ENCODE results near the gene TRAPPC2L.

Gene TRAPPC2L

DNA sequence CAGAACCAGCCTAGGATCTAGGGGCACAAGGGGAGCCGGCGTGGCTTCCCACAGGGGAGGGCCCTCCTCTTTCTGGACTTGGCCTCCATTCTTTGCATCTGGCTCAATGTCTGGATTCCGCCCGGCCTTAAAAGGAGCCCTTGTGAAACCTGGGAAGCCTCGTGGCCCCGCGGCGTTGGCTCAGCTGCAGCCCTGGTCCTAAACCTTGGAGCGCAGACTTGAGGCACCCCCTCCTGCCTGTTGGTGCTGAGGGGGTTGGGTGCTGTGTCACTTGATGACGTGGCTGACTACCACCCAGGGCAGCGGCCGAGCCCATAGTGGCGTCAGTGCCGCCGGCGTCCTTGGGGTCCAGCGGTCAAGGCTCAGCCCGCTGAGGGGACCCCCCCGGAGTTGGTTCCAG, 4.4 kb downstream of the TRAPPC2L start:
- no peak for DNase-seq (ENCODE audit: low read depth)

DNA sequence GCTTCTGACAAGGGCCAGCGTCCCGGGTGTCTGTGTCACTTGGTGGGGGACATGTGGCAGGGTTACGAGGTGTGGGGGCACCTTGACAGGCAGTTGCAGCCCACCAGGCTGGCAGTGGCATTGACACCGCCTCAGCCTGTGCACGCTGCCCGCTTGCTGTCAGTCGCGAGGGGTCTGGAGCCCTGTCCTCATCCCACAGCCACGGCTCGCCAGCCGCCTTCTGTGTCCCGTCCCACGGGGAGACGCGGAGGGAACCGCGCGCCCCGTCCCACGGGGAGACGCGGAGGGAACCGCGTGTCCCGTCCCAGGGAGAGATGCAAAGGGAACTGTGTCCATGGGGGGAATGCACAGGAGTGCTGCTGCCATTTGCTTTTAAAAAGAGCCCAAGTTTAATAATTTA, 6.0 kb downstream of the TRAPPC2L start:
- no peak for DNase-seq (ENCODE audit: low read depth)

DNA sequence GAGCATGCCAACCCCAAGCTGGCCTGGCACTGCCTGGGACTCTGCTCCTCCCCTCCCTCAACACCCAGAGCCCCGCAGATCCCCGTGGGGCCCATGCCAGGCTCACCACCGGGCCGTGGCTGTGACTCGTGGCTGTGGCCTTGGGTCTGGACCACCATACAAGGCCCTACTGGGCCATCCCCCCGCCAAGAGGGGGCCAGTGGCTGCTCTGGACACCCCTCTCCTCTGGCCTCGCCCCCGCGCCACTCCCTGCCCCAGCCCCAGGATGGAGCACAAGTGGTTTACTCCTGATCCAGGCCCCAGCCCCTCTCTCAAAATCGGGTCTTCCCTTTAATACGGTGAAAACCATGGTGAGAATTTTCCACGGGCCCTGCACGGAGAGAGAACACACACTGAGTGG, 6.5 kb downstream of the TRAPPC2L start:
- DNase-seq (ENCODE audit: low read depth): no peak

DNA sequence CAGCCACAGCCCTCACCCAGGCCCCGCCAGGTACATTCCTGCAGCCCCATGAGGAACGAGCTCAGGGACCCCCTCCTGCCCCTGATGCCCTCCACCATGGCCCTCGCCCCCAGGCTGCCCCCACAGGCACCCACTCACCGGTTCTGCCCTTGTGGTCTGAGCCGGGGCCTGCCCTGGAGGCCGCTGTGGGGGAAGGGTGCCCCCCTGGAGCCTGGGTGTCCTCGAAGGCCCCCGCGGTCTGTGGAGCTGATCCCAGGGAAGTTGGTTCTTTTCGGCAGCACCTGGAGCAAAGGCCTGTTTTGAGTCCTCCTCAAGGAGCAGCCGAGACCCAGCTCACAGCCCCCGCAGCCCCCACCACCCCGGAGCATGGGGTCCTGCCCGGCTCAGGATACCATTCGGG, 7.2 kb downstream of the TRAPPC2L start:
- no peak for DNase-seq (ENCODE audit: low read depth)

DNA sequence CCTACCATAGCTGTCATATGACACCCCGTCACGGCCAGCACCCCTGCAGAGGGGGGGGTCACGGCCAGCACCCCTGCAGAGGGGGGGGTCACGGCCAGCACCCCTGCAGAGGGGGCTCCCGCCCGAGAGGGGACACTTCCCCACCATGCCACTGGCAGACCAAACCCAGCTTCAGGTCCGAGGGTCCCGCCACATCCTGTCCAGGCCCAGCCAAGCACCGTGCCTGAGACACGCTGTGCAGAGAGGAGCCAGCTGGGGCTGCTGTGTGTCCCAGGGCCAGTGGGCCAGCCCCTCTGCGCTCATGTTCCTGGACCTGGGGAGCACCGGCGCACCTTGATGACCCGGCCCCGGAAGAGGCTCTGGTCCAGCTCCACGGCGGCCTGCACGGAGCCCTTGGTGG, 7.6 kb downstream of the TRAPPC2L start:
- DNase-seq (ENCODE audit: low read depth): no peak

DNA sequence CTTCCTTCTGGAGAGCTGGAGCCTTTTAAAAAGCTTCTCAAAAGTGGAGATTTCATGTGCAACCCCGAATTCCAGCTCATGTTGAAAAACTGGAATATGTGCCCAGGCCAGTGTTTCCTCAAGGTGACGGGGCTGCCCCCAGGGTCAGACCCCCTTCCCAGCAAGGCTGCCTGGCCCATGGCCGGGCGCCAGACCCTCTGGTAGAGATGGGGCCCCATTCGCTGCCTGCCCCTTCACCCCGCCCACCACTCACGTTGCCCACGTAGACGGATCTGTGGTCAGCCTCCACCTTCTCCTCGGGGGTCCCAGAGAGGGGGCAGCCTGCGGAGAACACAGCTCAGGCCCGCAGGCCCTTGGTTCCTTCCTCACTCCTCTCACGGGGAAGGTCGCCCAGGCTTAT, 8.4 kb downstream of the TRAPPC2L start:
- no peak for DNase-seq (ENCODE audit: low read depth)

DNA sequence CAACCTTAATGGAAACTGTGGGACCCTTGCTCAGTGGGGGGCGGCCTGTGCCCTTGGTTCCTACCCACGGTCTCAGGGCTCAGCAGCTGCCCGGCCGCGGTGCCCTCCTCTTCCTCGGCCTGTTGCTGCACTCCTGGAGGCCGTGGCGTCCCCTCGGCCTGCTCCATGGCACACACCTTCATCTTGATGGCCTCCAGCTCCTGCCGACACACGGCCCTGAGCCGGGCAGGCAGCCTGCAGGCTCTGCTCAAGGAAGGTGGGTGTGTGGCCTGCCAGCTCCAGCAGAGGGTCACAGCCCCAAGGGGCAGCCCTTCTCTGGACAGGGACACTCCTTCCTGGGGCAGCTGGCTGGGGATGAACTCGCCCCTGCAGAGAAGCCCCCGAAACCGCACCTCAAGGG, 8.8 kb downstream of the TRAPPC2L start:
- DNase-seq (ENCODE audit: low read depth): no peak

DNA sequence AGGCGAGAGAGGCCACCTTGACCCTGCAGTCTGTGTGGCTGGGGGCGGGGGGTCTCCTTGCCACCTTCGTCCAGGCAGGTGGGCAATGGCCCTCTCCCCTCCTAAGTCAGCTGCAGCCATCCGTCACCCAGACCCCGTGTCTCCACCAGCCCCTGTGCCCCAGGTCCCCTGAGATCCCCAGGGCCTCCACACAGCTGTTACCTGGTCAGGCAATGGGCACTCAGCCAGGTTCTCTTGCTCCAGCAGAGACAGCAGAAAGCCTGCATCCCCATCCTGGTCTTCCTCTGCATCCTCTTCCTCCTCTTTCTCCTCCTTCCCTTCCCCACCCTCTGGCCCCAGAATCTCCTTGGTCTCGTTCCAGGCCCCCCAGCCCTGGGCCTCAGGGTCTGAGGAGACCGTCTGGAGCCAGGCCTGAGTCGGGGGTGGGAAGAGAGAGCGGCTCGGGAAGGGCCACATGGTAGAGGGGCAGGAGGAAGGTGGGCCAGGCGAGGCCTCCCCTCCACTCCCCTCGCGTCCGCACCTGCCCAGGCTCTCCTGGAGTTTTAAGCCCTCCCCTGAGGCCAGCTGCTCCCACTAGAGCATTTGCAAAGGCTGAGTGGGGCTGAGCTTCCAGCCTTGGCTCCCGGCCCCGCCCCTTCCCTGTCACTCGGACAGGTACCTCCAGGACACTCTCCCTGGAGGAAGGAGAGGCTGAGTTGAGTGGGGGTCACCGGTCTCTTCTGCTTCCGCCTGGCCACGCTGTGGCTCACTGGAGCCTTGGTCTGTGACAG, 9.4 kb downstream of the TRAPPC2L start, which contains the start of gene PABPN1L:
PABPN1L (minus strand) TSS at position 510 of the 770 bp plus-strand sequence; CDS start at position 456, 54 bp downstream.
- DNase-seq (ENCODE audit: low read depth): no peak

DNA sequence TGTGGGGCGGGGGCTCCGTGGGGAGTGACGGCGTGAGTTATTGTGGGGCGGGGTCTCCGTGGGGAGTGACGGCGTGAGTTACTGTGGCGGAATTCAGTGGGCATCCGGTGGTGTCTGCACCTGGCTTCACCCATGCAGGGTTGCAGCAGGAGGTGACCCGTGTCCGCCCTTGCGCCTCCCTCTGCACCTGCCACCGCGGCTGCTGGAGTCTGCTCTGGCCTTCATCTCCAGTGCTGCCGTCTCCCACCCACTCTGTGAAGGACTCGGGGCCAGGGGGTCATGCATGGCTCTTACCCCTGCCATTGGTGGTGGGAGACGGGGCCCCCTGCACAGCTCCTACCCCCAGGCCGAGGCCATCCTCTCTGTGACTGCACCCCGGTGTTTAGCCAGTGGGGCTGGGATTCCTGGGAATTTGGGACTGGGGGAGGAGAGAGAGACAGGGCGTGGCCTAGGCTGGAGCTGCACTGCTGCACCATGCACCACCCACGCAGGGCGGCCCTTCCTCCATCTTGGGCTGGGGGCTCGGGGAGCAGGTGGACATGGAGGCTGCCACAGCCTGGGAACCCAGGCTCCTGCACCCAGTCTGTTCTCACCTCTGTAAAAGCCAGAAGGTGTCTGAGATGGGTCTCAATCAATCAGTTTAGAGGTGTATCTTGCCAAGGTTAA, 10.8 kb downstream of the TRAPPC2L start:
- no peak for DNase-seq (ENCODE audit: low read depth)

DNA sequence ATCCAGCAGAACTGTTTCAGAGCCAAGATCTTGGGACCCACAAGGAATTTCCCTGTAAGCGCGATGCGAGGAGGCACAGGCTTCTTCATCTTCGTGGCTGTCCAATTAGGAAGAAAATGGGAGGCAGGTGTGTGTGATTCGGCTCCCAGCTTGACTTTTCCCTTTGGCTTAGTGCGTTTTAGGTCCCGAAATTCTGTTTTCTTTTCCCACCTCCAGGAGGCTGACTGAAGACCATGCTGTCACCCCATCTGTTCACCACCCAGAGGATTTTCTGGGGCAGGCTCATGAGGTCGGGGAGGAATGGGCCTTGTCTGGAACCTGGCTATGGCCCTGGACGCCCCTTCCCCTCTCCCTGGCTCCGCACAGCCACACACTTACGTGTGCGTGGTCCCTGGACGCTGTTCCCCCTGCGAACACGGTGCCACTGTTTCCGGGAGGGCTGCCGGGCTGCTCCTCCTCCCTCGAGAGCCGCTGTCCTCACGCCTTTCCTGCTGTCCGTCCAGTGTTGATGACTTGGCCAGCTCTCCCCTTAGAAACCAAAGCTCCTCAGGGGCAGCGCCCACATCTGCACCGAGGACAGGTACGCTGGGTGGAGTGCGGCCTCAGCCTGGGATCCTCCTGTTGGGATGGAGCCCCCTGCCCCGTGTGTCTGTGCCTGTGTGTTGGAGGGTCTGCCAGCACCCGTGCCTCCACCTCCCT, 12.2 kb downstream of the TRAPPC2L start:
- no peak for DNase-seq (ENCODE audit: low read depth)

DNA sequence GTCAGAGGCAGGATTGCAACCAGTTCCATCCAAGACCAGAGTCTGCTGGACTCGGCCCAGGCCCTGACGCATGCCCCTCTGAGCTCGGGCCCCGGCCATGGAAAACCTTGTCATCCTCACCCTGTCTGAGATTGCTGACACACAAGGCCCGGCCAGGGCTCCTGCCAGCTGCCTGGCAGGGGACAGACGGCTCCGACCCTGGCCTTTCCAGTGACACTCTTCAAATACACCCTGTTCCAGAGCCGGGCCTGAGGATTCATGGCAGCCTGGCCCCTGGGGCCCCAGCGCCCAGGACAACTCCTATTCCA, 12.7 kb downstream of the TRAPPC2L start:
- DNase-seq (ENCODE audit: low read depth): no peak

DNA sequence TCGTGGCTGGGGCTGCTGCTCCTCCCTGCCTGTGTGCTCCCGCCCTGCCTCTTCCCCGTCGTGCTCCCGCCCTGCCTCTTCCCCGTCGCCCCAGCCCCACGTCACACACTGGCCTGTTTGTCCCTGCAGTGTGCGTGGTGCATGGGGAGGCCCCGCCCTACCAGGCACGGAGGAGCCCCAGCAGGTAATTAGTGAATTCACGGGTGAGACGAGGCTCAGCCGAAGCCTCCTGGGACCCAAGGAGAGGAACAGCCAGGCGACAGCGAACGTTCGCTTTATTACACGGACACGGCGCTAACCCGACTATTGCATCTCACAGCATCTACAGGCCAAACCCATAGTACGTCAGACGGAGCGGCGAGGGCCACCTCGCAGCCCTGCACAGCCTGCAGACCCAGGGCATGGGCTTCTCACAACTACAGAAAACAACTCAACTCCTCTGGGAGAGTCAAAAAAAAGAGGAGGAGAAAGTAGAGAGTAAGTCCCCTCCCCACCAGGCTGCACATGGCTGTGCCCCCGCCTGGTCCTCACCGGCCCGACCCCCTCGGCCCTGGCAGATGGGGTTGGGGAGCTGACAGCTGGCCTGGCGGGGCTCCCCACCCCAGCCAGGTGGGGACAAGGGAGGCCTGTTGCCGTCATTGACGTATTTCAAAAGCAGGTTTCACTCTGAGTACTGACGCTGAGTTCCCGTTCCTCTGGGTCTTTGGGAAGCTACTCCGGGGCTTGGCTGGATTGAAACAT, 13.9 kb downstream of the TRAPPC2L start:
- DNase-seq (ENCODE audit: low read depth): no peak

DNA sequence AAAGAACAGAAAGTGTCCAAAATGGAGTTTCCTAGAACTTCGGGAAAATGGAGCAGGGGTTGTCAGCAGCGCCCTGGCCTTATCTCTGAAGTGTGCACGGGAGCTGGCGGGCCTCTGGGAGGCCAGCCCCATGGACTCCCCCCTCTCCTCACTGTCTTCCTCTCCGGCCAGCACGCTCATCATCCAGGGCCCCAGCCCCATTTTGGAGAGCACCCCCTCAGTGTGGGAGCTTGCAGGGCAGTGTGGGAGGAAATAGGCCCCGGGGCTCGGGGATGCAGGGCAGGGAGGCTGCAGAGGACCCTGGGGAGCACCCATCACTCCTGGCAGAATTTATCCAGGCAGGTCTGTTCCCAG, 14.4 kb downstream of the TRAPPC2L start:
- DNase-seq (ENCODE audit: low read depth): no peak

DNA sequence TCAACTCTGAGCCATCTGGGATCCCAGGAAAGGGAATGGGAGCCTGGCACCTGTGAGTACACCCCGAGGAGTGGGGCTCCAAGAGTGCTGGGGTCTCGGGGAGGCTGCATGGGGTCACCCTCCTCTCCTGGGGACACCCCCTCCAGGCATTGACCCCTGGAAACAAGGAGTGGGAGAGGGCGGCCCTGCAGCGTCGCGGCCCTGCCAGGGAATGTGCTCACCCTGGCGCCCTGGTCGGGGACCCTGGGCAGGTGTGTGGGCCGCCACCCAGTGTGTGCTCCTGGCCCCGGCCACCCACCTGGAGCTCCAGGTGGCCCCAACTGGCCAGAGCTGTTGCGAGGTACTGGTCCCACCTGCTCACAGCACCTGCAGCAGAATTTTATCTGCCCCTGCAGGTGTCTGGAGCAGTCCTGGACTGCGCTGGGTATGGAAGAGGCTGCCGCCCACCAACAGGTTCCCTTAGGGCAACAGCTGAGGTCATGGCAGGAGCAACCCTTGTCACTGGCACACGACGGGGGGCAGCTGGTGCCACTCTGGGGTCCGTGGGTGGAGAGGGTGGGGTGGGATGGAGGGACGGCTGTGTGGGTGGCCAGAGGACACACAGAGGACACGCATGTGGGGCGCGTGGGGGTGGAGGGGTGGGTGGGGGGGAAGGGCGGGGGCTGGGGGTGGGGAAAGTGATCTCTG, 14.9 kb downstream of the TRAPPC2L start:
- no peak for DNase-seq (ENCODE audit: low read depth)

DNA sequence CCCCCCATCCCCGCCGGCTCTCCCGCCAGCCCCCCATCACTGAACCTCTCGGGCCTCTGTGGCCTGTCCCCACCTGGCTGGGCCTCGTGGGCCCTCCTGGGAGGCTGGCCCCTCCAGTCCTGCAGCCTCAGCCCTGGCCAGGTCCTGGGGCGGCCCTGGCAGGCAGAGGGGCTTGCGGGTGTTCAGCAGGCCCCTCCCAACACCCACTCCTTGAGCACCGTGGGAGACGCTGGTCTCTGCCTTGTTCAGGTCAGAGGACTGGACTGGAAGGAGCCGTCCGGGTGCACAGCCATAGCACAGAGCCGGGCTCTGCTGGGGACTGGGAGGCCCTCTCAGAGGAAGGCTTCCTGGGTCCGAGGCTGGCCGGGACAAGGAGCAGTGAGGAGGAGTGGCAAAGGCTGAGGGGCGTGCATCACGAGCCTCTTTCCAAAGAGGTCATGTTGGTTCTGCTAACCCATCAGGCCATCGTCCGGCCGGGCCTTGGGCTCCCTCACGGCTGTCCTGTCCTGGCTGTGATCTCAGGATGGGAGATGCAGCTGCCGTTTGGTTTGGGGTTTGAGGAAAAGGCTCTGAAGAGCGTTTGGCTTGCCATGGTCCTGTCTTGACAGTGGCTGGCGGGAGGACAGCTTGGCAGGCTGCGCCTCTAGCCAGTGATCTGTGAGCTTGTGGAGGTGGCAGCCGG, 15.9 kb downstream of the TRAPPC2L start:
- DNase-seq (ENCODE audit: low read depth): no peak

DNA sequence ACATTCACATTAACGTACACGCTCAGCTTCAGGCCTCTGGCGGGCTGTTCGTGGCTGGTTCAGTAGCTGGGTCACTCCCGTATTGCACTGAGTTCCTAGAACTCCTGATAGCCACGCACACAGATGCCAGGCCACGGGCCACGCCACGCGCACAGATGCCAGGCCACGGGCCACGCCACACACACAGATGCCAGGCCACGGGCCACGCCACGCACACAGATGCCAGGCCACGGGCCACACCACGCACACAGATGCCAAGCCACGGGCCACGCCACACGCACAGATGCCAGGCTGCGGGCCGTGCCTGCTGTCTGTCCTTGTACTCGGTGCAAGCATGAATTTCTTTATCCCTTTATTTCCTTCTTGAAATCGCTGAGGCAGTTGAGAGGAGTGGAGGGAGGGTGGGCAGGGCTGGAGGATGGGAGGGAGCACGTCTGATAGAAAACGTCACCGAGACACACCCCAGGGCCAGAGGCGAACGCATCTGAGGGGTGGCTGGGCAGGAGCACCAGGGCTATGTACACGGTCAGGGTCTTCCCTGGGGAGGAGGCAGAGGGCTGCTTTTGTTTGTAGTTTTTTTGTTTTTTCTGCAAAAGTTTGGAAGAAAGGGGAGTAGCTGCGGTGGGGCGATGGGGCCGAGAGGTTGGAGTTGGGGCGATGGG, 18.1 kb downstream of the TRAPPC2L start:
- DNase-seq (ENCODE audit: low read depth): no peak

DNA sequence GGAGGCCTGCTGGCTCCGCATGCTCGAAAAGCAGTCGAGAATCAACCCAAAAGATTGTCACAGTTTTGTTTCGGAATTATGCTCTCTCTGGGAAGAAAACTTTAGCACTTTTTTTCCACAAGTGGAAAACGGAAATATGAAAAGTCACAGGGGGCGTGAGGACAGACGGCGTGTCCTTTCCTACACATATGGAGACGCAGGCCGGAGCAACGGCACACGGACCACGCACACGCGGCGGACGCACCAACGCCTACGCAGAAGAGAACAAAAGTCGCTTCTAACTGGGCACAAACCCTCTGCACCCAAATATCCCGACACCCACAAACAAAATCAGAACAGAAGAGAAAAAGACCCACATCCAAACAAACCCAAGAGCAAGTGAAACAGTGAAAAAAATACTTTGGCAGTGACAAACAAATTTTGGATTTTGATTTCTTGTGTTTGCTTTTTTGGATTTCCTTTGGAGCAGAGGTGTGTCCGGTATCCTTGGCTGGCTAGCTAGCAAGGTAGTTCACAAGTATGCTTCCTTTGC, 18.8 kb downstream of the TRAPPC2L start:
- DNase-seq (ENCODE audit: low read depth): no peak

DNA sequence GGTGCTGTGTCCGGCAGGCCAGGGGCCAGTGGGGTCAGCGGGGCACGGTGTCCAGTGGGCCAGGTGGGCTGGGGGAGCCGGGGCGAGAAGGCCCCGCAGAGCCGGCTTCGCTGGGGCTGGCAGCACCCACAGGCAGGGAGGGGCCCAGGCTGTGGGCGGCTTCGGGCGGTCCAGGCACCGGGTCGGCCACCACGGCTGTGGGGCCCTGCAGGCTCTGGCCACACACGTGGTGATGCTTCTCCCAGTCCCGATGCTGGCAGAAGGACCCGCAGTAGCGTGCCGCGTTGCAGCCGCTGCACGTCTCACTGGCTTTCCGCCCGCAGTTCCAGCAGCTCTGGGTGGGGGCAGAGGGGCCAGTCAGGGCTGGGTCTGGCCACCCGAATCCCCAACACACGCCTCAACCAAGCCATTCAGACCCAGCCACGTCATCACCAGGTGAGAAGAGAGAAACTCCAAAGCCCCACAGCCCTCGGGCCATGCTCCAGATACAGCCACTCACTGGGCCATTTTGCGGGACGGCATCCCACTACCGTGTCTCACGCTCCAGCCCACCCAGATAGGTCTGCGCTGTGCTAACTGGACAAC, 20.1 kb downstream of the TRAPPC2L start:
- no peak for DNase-seq (ENCODE audit: low read depth)

DNA sequence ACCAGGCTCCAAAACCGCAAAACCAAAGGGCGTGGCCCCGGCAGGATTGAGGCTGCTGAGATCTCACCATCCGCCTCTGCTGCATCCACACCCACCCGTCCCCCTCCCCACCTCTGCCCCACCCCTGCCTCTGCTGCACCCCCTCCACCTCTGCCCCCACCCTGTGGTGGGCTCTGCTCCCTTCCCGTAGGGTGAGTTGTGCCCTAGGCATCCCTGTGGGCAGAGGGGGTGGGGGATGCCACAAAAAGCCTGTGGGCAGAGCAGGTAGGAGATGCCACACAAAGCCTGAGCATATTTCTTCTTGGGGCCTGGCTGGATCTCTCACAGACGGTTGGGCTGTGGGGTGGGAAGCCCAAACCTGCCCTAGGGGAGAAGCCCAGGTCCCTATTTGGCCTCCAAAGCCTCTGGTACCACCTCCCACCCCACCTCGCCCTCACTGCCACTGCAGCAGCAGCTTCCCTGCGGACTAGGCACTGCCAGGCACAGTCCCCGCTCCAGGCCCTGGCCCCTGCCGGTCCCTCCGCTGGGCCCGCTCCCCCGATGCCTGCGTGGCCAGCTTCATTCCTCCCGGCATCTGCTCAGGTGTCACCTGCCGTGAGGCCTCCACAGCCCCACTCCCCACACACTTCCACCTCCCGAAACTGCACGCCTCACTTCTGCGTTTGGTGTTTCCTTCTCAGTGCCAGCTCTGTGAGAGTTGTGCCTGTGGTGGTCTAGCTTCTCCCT, 20.8 kb downstream of the TRAPPC2L start:
- no peak for DNase-seq (ENCODE audit: low read depth)

DNA sequence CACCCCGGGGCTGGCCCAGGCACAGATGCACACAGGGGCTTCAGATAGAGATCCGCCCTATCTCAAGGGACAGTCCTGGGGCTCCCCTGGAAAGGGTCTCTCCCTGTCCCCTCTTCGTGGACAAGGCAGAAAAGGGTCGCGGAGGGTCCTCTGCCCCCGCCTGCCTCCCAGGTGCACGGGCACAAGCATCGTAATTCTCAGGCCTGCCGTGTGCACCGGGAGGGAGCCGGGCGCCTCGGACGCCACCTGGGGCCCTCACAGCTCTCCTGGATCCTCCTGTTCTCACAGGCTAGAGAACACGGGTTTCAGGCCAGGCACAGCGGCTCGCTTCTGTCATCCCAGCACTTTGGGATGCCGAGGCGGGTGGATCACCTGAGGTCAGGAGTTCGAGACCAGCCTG, 21.4 kb downstream of the TRAPPC2L start:
- DNase-seq (ENCODE audit: low read depth): no peak
